OCI-LY1 (cell line): ENCODE results near the gene SLAMF6.

Source experiments
- EZH2 ChIP-seq: fragments of 200-600 bp; sonication (generic), shearing (Covaris generic); IDR thresholded peaks from 2 replicates; pipeline ENCODE4 v1.8.0; 2017; ENCODE audit warnings: borderline replicate concordance, mixed run types, mild to moderate bottlenecking, antibody characterized with exemption, low read length, moderate library complexity, mixed read lengths
- TF ChIP-seq, protein P1 (sequence below): fragments of 200-600 bp; sonication (generic), shearing (Covaris generic); IDR thresholded peaks from 2 replicates; pipeline ENCODE4 v1.5.1; 2017; ENCODE audit warnings: mild to moderate bottlenecking, antibody characterized with exemption, low read length, moderate library complexity, mixed read lengths

DNA sequence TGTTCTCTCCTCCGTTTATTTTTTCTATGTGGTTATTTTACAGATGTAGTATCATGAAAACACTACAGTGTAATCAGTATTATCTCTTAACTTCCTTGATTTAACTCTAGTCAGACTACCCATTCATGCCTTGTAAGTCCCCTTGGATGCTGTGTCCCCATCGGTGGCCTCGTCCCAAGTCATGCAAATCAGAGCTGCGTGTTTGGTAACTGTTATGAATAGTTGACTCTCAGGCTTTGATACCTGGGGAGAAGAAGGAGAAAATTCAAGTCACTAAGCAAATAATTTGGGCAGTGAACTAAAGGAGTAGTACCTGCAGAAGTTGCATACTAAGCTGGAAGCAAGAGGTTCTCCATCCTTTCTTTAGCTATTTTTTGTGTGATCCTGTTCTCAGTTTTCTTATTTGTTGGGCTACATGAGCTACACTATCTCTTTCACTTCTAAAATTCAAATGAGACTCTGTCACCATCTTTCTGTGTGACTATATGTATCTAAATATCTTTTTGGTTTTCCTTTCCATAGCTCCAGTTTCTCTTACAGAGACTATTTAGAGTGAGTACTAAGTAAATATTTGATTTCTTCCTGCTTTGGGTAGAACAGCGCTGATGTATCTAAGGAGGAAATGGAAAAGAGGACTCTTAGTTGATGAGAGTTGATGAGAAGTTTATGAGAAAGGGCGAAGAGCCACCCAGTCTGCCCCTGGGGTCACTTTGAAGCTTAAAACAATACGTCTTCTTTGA is 71.8 kb downstream of the SLAMF6 start:
- no peak for TF ChIP-seq EZH2
- TF ChIP-seq, protein P1, sequence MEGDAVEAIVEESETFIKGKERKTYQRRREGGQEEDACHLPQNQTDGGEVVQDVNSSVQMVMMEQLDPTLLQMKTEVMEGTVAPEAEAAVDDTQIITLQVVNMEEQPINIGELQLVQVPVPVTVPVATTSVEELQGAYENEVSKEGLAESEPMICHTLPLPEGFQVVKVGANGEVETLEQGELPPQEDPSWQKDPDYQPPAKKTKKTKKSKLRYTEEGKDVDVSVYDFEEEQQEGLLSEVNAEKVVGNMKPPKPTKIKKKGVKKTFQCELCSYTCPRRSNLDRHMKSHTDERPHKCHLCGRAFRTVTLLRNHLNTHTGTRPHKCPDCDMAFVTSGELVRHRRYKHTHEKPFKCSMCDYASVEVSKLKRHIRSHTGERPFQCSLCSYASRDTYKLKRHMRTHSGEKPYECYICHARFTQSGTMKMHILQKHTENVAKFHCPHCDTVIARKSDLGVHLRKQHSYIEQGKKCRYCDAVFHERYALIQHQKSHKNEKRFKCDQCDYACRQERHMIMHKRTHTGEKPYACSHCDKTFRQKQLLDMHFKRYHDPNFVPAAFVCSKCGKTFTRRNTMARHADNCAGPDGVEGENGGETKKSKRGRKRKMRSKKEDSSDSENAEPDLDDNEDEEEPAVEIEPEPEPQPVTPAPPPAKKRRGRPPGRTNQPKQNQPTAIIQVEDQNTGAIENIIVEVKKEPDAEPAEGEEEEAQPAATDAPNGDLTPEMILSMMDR: no peak
